ENCODE results near the gene CALD1. TPM values are rescaled to one million over a fixed set of nuclear protein-coding genes. Genes with fewer than 3 reads are reported as not detected.

CALD1 gene
- total RNA-seq, 1 donor from 2014 or later: 1,941 TPM

DNA sequence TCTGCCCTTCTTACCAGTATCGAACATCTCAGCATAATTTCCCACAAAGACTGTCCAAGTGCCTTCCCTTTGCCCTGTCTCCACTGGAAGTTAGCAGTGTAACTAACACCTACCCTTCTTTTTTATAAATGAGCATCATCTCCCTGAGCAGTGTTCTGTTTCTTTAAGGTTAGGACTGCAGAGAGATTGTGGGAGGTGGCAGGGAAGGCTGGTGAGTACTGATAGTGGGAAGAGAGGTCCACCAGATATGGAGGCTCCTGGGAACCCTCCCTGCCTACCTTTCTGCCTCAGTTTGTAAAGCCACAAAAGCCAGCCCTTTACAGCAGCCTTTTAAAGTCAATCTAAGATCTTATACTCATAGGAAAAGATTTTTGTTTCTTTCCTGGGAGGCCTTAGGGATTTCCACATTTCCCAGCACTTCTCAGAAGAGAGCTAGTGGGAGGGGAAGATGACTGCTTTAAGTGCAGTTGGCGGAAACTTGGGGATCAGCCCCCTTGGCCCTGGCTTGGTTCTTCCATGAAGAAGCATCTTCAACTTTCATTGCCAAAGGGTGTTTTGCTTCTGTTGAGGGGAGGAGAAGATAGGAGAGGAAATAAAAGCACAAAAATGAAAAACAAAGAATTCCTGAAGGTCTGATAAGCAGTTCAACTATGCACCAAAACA, 36.6 kb upstream of the CALD1 start:
- Mint-ChIP-seq H3K4me1 (ENCODE audit: low read depth) (peaks cover 94% of the 10 kb centered on the region), H3K27ac (ENCODE audit: unreplicated experiment) (peak overlapping the region; percentile 96), H3K4me3 (ENCODE audit: unreplicated experiment) (peak overlapping the region; percentile 37), H3K27me3 (ENCODE audit: low read depth) (no peaks in the 10 kb centered on the region), H3K9me3 (ENCODE audit: low read depth) (no peaks in the 10 kb centered on the region), H3K36me3 (ENCODE audit: low read depth) (no peaks in the 10 kb centered on the region)
- DNase-seq (ENCODE audit: low spot score): no peak
- TF ChIP-seq, protein P1, sequence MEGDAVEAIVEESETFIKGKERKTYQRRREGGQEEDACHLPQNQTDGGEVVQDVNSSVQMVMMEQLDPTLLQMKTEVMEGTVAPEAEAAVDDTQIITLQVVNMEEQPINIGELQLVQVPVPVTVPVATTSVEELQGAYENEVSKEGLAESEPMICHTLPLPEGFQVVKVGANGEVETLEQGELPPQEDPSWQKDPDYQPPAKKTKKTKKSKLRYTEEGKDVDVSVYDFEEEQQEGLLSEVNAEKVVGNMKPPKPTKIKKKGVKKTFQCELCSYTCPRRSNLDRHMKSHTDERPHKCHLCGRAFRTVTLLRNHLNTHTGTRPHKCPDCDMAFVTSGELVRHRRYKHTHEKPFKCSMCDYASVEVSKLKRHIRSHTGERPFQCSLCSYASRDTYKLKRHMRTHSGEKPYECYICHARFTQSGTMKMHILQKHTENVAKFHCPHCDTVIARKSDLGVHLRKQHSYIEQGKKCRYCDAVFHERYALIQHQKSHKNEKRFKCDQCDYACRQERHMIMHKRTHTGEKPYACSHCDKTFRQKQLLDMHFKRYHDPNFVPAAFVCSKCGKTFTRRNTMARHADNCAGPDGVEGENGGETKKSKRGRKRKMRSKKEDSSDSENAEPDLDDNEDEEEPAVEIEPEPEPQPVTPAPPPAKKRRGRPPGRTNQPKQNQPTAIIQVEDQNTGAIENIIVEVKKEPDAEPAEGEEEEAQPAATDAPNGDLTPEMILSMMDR (IDR thresholded peaks at IDR 0.05): no peak

DNA sequence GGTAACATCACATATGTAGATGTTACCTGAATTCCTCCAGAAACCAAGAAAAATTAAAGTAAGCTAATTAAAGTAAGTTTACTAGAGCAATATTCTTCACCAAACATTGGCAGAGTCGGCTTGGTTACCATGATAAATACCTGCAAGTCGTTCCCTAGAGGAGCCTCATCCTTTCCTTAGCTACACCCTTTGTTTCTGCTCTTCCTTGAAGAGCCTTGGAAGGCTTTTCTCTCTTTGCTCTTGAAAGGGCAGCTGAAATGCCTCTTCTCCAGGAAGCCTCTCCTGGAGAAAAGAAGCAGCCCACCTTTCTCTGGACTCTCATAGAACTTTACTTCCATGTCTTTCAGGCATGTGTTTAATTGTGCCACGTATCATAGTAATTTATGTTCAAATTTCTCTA, 34.9 kb upstream of the CALD1 start:
- H3K27ac Mint-ChIP-seq (ENCODE audit: unreplicated experiment): peak overlapping the region; percentile 52

DNA sequence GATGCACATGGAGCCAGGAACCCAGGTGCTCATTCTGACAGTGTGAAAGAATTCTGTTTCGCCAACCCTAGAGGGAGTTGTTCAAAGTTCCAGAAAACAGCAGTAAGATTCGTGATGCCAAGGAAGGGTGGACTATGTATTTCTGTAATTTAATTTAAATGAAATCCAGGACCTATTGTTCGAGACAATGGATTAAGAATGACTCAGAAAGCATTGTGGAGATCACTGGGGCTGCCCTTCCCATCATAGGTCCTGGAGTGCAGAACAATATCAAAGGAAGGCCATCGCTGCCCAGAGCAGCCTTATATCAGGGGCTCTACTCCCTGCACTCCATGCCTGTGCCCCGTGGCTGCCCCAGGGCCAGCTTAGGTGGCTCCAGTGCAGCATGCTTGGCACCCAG, 32.1 kb upstream of the CALD1 start:
- no peaks in the 10 kb centered on the region for H3K36me3 Mint-ChIP-seq (ENCODE audit: low read depth)
- H3K27ac Mint-ChIP-seq (ENCODE audit: unreplicated experiment): no peak overlapping the region
- H3K27me3 Mint-ChIP-seq (ENCODE audit: low read depth): no peaks in the 10 kb centered on the region
- peaks cover 3% of the 10 kb centered on the region for H3K9me3 Mint-ChIP-seq (ENCODE audit: low read depth)
- no peak for DNase-seq (ENCODE audit: low spot score)
- H3K4me3 Mint-ChIP-seq (ENCODE audit: unreplicated experiment): no peak overlapping the region
- TF ChIP-seq, protein P1 (IDR thresholded peaks at IDR 0.05): no peak
- peaks cover 75% of the 10 kb centered on the region for H3K4me1 Mint-ChIP-seq (ENCODE audit: low read depth)

More for the DNA sequence above, 34.9 kb upstream of the CALD1 start:
- H3K9me3 Mint-ChIP-seq (ENCODE audit: low read depth): no peaks in the 10 kb centered on the region
- peaks cover 77% of the 10 kb centered on the region for H3K4me1 Mint-ChIP-seq (ENCODE audit: low read depth)
- no peak overlapping the region for H3K4me3 Mint-ChIP-seq (ENCODE audit: unreplicated experiment)
- H3K36me3 Mint-ChIP-seq (ENCODE audit: low read depth): no peaks in the 10 kb centered on the region
- TF ChIP-seq, protein P1 (IDR thresholded peaks at IDR 0.05): no peak
- no peaks in the 10 kb centered on the region for H3K27me3 Mint-ChIP-seq (ENCODE audit: low read depth)
- DNase-seq (ENCODE audit: low spot score): no peak

DNA sequence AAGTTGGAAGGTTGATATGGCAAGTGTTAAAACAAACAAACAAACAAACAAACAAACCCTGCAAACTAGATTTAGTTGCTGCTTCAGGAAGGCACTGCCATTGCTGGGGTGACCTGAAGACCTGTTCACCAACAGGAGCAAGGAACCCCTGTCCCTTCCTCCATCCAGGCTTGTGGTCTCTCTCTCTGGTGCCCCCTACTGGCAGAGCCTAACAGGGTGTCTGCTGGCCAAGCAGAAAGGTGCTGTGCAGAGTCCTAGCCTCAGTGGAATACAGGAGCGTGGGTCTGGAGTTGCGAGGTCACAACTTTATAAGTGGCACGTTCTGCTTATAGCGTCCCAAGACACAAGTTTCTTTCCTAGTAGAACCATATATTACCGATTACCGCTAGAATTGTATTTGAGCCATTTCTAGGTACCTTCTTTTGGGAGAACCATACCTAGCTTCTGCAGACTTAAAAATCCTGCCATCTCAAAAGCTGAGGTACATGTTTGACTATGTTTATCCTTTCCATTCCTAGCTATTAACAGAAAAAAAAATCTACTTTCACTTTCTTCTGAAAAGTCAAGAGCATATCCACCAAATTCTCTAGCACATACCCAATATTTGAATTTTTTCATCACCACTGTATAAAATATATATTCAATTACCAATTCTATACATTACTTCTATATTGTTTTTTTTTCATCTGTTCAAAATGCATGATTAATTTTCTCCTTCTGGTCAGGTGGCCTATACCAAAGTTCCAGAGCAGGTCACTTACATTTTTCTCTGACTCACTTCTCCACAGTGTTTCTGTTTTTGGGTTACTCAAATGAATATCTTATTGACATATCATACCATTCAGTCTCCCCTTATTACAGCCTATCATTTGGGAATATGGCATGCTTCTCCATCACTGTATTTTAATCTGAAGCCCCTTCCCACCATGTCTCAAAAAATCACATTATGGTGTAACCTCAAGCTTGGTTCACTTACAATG, 29.1 kb upstream of the CALD1 start:
- Mint-ChIP-seq H3K36me3 (ENCODE audit: low read depth) (no peaks in the 10 kb centered on the region), H3K9me3 (ENCODE audit: low read depth) (peaks cover 3% of the 10 kb centered on the region), H3K4me1 (ENCODE audit: low read depth) (peaks cover 58% of the 10 kb centered on the region), H3K27me3 (ENCODE audit: low read depth) (no peaks in the 10 kb centered on the region), H3K27ac (ENCODE audit: unreplicated experiment) (peak overlapping the region; percentile 45), H3K4me3 (ENCODE audit: unreplicated experiment) (no peak overlapping the region)
- no peak for DNase-seq (ENCODE audit: low spot score)
- TF ChIP-seq, protein P1 (IDR thresholded peaks at IDR 0.05): peak; percentile 80

DNA sequence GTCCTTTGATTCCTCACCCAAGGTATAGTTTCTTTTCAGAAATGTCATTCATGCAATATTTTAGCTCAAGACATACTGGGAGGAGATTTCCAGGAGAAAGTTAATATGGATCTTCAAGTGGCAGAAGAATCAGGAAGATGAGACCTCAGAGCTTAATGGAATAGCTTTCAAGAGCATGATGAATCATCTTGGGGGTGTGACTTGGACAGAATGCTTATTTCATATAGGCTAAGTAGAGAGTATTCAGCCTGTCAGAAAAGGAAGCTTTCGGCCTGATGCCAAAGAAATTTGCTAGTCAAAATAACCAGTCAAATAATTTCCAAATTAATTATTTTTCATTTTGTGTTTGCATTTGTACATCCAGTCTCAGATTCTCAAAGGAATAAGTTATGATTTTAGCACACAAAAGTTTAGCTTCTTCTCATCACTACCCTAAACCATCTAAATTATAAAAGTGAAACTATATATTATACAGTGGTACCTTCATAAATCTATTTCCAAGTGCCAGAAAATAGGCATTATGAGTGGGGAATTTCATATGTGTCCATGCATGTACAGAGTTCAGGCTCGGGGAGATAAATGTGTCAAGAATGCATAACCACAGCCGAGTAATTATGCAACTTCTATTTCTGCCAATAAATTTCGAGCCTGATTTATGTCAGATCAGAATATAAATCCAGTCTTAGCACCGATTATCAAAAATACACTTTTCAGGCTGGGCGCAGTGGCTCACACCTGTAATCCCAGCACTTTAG, 27.3 kb upstream of the CALD1 start:
- Mint-ChIP-seq H3K27ac (ENCODE audit: unreplicated experiment) (peak overlapping the region; percentile 22), H3K9me3 (ENCODE audit: low read depth) (peaks cover 3% of the 10 kb centered on the region), H3K4me1 (ENCODE audit: low read depth) (peaks cover 50% of the 10 kb centered on the region), H3K27me3 (ENCODE audit: low read depth) (no peaks in the 10 kb centered on the region), H3K4me3 (ENCODE audit: unreplicated experiment) (no peak overlapping the region), H3K36me3 (ENCODE audit: low read depth) (no peaks in the 10 kb centered on the region)
- TF ChIP-seq, protein P1 (IDR thresholded peaks at IDR 0.05): no peak
- no peak for DNase-seq (ENCODE audit: low spot score)

Data from chondrocyte (in vitro differentiated cells).